GM12874 (cell line): ENCODE measurements around the gene MCHR1.

Source experiments
- TF ChIP-seq, protein P1 (sequence below): IDR thresholded peaks from 2 replicates; pipeline ENCODE4 v1.5.1; 2011; ENCODE audit warnings: low read depth, mild to moderate bottlenecking, control low read depth, low read length, moderate library complexity; ENCODE audit not compliant: insufficient read depth

Gene MCHR1

DNA sequence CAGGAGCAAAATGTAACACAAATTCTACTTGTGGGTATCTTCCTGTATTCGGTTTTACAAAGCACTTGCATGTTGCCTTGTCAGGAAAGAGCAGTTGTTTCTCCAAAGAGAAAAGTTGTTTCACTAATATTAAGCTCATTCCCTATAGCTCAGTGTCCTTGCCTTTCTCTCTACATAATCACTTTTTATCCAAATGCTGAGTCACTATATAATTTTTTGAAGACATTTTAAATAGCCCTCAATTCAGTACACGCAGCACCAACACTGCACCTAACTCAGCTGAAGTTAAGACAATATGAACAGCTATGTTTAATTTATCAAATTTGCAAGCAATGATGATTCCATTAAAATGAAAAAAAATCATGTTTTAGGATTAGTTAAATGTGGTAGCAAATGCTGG is 28.2 kb upstream of the MCHR1 start:
- TF ChIP-seq, protein P1, sequence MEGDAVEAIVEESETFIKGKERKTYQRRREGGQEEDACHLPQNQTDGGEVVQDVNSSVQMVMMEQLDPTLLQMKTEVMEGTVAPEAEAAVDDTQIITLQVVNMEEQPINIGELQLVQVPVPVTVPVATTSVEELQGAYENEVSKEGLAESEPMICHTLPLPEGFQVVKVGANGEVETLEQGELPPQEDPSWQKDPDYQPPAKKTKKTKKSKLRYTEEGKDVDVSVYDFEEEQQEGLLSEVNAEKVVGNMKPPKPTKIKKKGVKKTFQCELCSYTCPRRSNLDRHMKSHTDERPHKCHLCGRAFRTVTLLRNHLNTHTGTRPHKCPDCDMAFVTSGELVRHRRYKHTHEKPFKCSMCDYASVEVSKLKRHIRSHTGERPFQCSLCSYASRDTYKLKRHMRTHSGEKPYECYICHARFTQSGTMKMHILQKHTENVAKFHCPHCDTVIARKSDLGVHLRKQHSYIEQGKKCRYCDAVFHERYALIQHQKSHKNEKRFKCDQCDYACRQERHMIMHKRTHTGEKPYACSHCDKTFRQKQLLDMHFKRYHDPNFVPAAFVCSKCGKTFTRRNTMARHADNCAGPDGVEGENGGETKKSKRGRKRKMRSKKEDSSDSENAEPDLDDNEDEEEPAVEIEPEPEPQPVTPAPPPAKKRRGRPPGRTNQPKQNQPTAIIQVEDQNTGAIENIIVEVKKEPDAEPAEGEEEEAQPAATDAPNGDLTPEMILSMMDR, result no peak

DNA sequence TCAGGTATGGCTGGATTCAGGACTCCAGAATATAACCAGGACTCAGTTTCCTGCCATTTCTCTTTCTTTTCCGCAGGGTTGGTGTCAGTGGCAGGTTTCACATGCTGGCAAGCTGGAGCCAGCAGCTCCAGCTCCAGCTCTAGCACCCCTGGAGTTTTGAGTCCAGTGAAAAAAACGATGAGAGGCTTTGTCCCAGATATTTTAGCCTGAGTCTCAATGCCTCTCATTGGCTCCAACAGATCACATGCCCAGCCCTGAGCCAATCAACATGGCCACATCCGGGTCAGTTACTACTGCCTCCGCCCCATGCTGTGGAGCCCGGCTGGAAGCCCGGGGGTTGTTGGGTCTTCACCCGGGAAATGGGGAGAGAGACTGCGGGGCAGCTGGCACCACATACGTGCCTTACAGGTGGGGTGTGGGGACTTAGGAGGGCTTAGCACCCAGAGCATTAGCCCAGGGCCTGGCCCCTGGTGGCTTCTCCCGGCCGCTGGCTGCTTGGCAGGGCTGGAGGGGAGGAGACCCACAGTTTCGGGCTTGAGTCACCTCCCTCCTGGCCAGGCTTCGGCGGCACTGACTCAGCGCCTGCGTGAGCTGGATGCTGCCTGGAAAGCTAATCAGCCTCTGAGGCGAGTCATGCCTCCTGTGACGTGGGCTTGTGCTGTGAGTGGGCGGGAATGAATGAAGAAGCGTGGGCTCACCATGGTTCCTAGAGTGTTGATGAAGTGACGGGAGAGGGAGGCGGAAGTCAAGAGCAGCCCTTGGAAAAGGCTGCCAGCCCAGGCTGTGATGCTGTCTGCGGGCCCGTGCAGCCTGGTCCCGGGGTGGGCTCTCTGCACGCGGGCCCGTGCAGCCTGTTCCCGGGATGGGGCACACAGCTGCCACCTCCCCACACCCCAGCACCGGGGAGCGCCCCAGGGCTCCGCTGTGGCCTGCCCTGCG is 27.5 kb upstream of the MCHR1 start:
- TF ChIP-seq, protein P1, result no peak

DNA sequence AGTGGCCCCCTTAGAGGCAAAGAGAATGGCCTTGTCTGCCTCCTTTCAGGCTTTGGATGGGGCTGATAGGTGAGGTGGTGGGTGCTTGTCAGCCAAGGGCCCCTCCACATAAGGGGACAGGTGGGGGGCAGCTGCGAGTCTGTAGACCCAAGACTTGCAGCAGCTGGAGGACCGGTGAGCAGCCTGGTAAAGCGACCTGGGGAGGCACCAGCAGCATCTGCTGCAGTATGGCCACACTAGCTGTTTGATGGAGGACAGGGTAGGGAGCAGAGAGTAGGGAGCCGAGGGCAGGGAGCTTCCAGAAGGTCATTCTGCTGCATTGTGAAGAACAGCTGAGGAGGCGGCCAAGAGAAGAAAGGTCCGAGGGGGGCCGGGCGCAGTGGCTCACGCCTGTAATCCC is 25.9 kb upstream of the MCHR1 start:
- TF ChIP-seq, protein P1, result no peak

DNA sequence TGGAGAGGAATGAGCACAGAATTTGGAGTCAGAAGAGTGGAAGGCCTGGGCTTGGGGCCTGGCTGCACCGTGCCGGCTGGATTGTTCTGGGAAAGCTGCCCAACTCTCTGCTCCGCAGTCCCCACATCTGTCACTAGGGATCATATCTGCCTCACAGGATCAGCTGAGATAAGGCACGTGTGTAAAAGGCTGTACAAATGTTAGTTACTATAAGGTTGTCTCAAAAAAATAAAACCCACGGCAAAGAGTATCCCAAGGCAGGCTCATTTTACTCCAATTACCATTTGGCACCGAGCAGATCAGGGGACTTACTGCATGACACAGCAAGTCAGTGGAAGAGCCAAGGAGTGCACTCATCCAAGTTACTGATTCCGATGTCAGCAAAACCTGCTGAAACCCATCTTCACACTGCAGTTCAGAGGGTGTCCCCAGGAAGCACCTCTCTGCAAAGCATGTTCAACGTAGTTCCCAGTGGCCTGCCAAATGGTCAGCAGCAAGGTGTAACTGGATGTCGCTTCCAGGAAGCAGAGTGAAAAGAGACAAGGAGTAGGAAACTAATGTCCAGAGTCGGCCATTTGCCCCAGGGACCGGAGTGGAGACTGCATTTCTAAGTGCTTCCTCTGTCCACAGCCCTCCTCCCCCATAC is 24.6 kb upstream of the MCHR1 start:
- TF ChIP-seq, protein P1, result no peak

DNA sequence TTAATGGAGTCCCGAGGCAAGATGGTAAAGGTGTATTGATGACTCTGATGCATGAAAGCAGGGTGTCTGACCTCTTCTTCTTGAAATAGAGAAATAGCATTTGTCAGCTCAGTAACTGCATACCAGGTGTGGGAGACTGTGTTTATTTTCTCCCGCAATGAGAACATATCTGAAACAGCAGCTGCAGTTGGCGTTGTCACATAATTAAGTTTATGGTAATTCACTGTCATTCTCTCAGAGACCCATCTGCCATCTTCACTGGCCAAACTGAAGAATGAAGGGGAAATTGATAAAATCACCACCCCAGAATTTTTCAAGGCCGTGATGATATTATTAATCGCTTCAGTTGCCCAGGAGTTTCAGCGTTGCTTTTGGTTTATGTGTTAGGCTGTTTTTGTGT is 20.1 kb upstream of the MCHR1 start:
- TF ChIP-seq, protein P1, result no peak

DNA sequence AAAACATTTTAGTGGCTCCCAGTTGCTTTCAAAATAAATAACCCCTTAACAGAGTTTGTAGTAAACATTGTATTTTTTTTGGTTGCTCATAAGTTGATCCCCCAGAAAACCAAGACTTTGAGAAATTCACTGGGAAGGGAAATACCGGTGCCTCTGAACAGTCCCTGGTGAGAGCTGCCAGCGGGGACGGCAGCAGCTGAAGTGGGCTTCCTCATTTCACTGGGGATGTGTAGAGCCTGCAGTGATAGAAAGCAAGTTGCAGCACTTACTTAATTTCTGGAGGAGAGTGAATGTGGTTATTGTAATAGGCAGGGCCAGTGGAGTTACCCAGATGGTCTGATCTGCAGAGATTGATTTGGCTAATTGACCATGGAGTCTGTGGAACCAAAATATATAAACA is 18.6 kb upstream of the MCHR1 start:
- TF ChIP-seq, protein P1, result no peak

DNA sequence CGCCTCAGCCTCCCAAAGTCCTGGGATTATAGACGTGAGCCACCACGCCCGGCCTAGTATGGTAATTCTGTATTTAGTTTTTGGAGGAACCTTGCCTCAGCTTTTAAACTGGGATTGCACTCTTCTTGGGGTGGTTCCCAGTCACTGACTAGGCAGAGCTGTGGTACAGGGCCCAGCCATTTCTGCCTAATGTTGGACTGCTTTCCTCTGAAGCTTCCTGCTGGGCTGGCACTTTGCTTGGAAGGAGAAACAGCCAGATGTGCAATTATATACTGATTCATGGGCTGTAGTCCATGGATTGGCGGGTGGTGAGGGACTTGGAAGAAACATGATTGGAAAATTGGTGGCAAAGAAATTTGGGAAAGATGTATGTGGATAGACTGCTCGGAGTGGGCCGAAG is 17.6 kb upstream of the MCHR1 start:
- TF ChIP-seq, protein P1, result no peak
